ENCODE results near the gene PADI2. TPM values are rescaled to one million over a fixed set of nuclear protein-coding genes. Genes with fewer than 3 reads are reported as not detected.

PADI2 gene
- total and polyA plus RNA-seq, 9 of the 15 experiments (the other 6 are each of a cell fraction or from before 2014, with no cell fraction given): 0.01 to 0.11 (median 0.01) TPM; not detected in 5

GRCh38 chr1:17162941-17163340 is 43.7 kb upstream of the PADI2 start (continued):
- TF ChIP-seq ZBTB11 (CRISPR knock-in tag; IDR thresholded peaks at IDR 0.05): no peak
- no peak for TF ChIP-seq TARDBP (IDR thresholded peaks at IDR 0.05)
- no peak for TF ChIP-seq POLR2H (tag; IDR thresholded peaks at IDR 0.05; ENCODE audit: low read depth)
- no peak for TF ChIP-seq THRA (IDR thresholded peaks at IDR 0.05)
- TF ChIP-seq BCLAF1 (IDR thresholded peaks at IDR 0.05; ENCODE audit: borderline replicate concordance in 1 of 2, control insufficient read depth in 1 of 2, low read depth in 2 of 2, low read length in 1 of 2): no peak
- no peak for TF ChIP-seq ZNF695 (CRISPR knock-in tag; IDR thresholded peaks at IDR 0.05)
- no peak for TF ChIP-seq IFI16 (CRISPR knock-in tag; IDR thresholded peaks at IDR 0.05)
- TF ChIP-seq E2F6 (IDR thresholded peaks at IDR 0.05; ENCODE audit: borderline replicate concordance in 1 of 2, extremely low read depth in 1 of 2, insufficient read depth in 1 of 2, insufficient read length in 1 of 2, low read depth in 1 of 2, low read length in 1 of 2, poor library complexity in 1 of 2, severe bottlenecking in 1 of 2): no peak
